Smooth muscle cell (in vitro differentiated cells): ENCODE data around the gene IFRD2. TPM values are rescaled to one million over a fixed set of nuclear protein-coding genes. Genes with fewer than 3 reads are reported as not detected.
"Not testable (repeated sequence)": the region's sequence is repeated elsewhere in the genome, so short reads cannot be mapped to it uniquely, and the experiment has no call there.

ENCODE experiments used
- DNase-seq: peaks from one replicate; lab custom pipeline; 2025; ENCODE audit not compliant: unreplicated experiment; lab: John Stamatoyannopoulos, UW
- H2AFZ ChIP-seq: fragments of 200-600 bp; sonication (generic); 2 replicates; pipeline ENCODE4 v1.6.0; 2016; ENCODE audit warnings: antibody characterized with exemption, low read depth, mild to moderate bottlenecking
- H3F3A ChIP-seq: fragments of 200-600 bp; sonication (generic); 2 replicates; pipeline ENCODE4 v1.6.0; 2017; ENCODE audit warnings: antibody characterized with exemption, low read depth
- H3K27ac ChIP-seq: fragments of 200-600 bp; sonication (generic); 2 replicates; pipeline ENCODE4 v1.5.1; 2016; ENCODE audit warnings: low read depth, mild to moderate bottlenecking
- H3K27me3 ChIP-seq: fragments of 200-600 bp; sonication (generic); 2 replicates; pipeline ENCODE4 v1.6.1; 2016; ENCODE audit warnings: low read depth, mild to moderate bottlenecking
- H3K36me3 ChIP-seq: fragments of 200-600 bp; sonication (generic); 2 replicates; pipeline ENCODE4 v1.5.1; 2016; ENCODE audit warnings: low read depth
- H3K4me1 ChIP-seq: fragments of 200-600 bp; sonication (generic); 2 replicates; pipeline ENCODE4 v1.5.1; 2016; ENCODE audit warnings: low read depth
- H3K4me2 ChIP-seq: fragments of 200-600 bp; sonication (generic); 2 replicates; pipeline ENCODE4 v1.6.0; 2016; ENCODE audit warnings: mild to moderate bottlenecking
- H3K4me3 ChIP-seq: fragments of 200-600 bp; sonication (generic); 2 replicates; pipeline ENCODE4 v1.5.1; 2016; ENCODE audit warnings: mild to moderate bottlenecking
- H3K79me2 ChIP-seq: fragments of 200-600 bp; sonication (generic); 2 replicates; pipeline ENCODE4 v1.6.0; 2016; ENCODE audit warnings: low read depth, mild to moderate bottlenecking
- H3K9ac ChIP-seq: fragments of 200-600 bp; sonication (generic); 2 replicates; pipeline ENCODE4 v1.6.0; 2016; ENCODE audit warnings: low read depth
- H3K9me3 ChIP-seq: fragments of 200-600 bp; sonication (generic); replicated peaks from 2 replicates; pipeline ENCODE4 v1.5.1; 2016; ENCODE audit warnings: low read depth
- H4K20me1 ChIP-seq: fragments of 200-600 bp; sonication (generic); 2 replicates; pipeline ENCODE4 v1.6.0; 2016; ENCODE audit warnings: low read depth
- CTCF ChIP-seq: fragments of 200-600 bp; sonication (generic); IDR thresholded peaks from 2 replicates; pipeline ENCODE4 v1.5.1; 2017; ENCODE audit warnings: borderline replicate concordance, mild to moderate bottlenecking, antibody characterized with exemption; ENCODE audit not compliant: insufficient read depth, poor library complexity, severe bottlenecking
- WGBS: methylation state at CpG from one replicate; pipeline ENCODE4 v1.1.7; 2016; ENCODE audit warnings: low lambda C conversion rate; 5-methylcytosine and 5-hydroxymethylcytosine counted together
- polyA plus RNA-seq: library from polyadenylated mRNA; unstranded; fragments of >200 nt; fragmentation: Nextera tagmentation; extraction: Ambion mirVana; gene quantifications from 2 replicates; pipeline ENCODE4 v1.2.1, GENCODE V29; 2016
- total RNA-seq: library from RNA; depleted of rRNA; stranded (reverse); fragments of >200 nt; gene quantifications from 2 replicates; pipeline ENCODE4 v1.2.3, GENCODE V29; 2014

Gene IFRD2
- total and polyA plus RNA-seq, 2 experiments from 2014 or later, result 20.8 to 59.3 TPM

- Histone ChIP-seq H3K27ac (peak overlapping the region; percentile 93), H3K9me3 (no peaks in the 10 kb centered on the region), H4K20me1 (peaks cover 79% of the 10 kb centered on the region), H3K79me2 (peaks cover 93% of the 10 kb centered on the region), H2AFZ (no peak overlapping the region), H3K4me2 (peak overlapping the region; percentile 86), H3K36me3 (no peaks in the 10 kb centered on the region), H3K4me1 (peaks cover 39% of the 10 kb centered on the region), H3K4me3 (peak overlapping the region; percentile 42), H3K9ac (peak overlapping the region; percentile 74), H3K27me3 (no peaks in the 10 kb centered on the region), H3F3A (peaks cover 23% of the 10 kb centered on the region)
- WGBS, result 18% methylated on average over 9 of the region's 10 CpGs
- DNase-seq, result peak; percentile 65
- no peak for TF ChIP-seq CTCF
Observed at GRCh38 chr3:50246517-50246954, 45.7 kb downstream of the IFRD2 start.

GRCh38 chr3:50245831-50246516 is 46.3 kb downstream of the IFRD2 start:
- Histone ChIP-seq H3F3A (peaks cover 23% of the 10 kb centered on the region), H3K9me3 (no peaks in the 10 kb centered on the region), H3K4me3 (peak overlapping the region; percentile 42), H2AFZ (no peak overlapping the region), H3K9ac (peak overlapping the region; percentile 74), H3K4me1 (peaks cover 43% of the 10 kb centered on the region), H3K27me3 (no peaks in the 10 kb centered on the region), H3K27ac (peak overlapping the region; percentile 93), H3K4me2 (peak overlapping the region; percentile 86), H3K79me2 (peaks cover 93% of the 10 kb centered on the region), H4K20me1 (peaks cover 79% of the 10 kb centered on the region), H3K36me3 (no peaks in the 10 kb centered on the region)
- DNase-seq, result peak; percentile 83
- WGBS, result 8% methylated on average over 18 of the region's 25 CpGs
- TF ChIP-seq CTCF, result peak; percentile 99

GRCh38 chr3:50245251-50245745 is 46.9 kb downstream of the IFRD2 start:
- no peaks in the 10 kb centered on the region for H3K9me3 ChIP-seq
- no peak for TF ChIP-seq CTCF
- H3K4me3 ChIP-seq, result peak overlapping the region; percentile 42
- peak overlapping the region; percentile 74 for H3K9ac ChIP-seq
- H3K79me2 ChIP-seq, result peaks cover 93% of the 10 kb centered on the region
- H3K27ac ChIP-seq, result peak overlapping the region; percentile 93
- H4K20me1 ChIP-seq, result peaks cover 79% of the 10 kb centered on the region
- DNase-seq, result no peak
- no peaks in the 10 kb centered on the region for H3K36me3 ChIP-seq
- H3K4me2 ChIP-seq, result peak overlapping the region; percentile 86
- no peak overlapping the region for H2AFZ ChIP-seq
- WGBS, result 77% methylated on average over 16 of the region's 16 CpGs
- H3K4me1 ChIP-seq, result peaks cover 49% of the 10 kb centered on the region
- H3K27me3 ChIP-seq, result no peaks in the 10 kb centered on the region
- peaks cover 23% of the 10 kb centered on the region for H3F3A ChIP-seq

- H3K9me3 ChIP-seq, H3K4me2 ChIP-seq, H3K4me3 ChIP-seq, H3K36me3 ChIP-seq, H3K27me3 ChIP-seq, H2AFZ ChIP-seq, H3K9ac ChIP-seq, DNase-seq: not testable (repeated sequence)
- H3K79me2 ChIP-seq, result peaks cover 93% of the 10 kb centered on the region
- H4K20me1 ChIP-seq, result peaks cover 79% of the 10 kb centered on the region
- H3K27ac ChIP-seq, result peak overlapping the region; percentile 93
- H3F3A ChIP-seq, result peaks cover 23% of the 10 kb centered on the region
- H3K4me1 ChIP-seq, result peaks cover 54% of the 10 kb centered on the region
- WGBS, result 71% methylated on average over 6 of the region's 6 CpGs
Observed at GRCh38 chr3:50244813-50245212, 47.4 kb downstream of the IFRD2 start.
